ENCODE results near the gene GID8. TPM values are rescaled to one million over a fixed set of nuclear protein-coding genes. Genes with fewer than 3 reads are reported as not detected.

The GID8 gene
- total RNA-seq, 2 experiments from 2014 or later: 39.2 to 42.2 TPM

- no peak for TF ChIP-seq CTCF (IDR thresholded peaks at IDR 0.05)
- POLR2A ChIA-PET: interaction anchor here (1.5 kb wide), 1 partner anchor 8 kb away, joined by 5 read pairs; no protein-coding TSS in a partner anchor
- no peak for ATAC-seq
- no peak for DNase-seq
- CTCF ChIA-PET: interaction anchor here (0.6 to 2.6 kb wide), 7 partner anchors 10 to 86 kb away, joined by 3 to 14 read pairs (median 4); no protein-coding TSS in a partner anchor
- Mint-ChIP-seq H3K9me3 (no peaks in the 10 kb centered on the region), H3K27ac (no peak overlapping the region), H3K4me1 (ENCODE audit: low read depth) (peaks cover 24% of the 10 kb centered on the region), H3K27me3 (no peaks in the 10 kb centered on the region), H3K4me3 (no peak overlapping the region), H3K36me3 (ENCODE audit: low read depth) (peaks cover 57% of the 10 kb centered on the region)
- intact Hi-C loops (cut with micrococcal nuclease): no loop called here
Observed at GRCh38 chr20:62889871-62890270, 48.1 kb upstream of the GID8 start.

DNA sequence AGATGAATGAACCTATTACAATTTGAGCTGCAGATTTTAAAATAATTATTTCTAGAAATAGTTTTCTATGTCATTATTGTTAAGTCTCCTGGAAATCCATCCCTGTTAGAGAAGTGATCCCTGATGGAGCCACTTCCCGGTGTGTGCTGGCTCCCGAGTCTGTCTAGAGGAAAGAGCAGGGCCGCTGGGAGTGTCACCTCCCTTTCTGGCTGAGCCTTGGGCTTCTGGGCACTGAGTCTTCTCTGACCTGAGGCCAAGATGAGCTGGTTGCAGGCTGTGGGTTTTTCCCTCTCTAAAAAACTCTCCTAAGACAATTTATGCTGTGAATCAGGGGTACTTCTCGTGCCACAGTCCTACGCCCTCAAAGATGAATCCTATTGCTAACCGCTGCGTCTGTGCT is 47.5 kb upstream of the GID8 start:
- Mint-ChIP-seq H3K4me1 (ENCODE audit: low read depth) (peaks cover 24% of the 10 kb centered on the region), H3K36me3 (ENCODE audit: low read depth) (peaks cover 60% of the 10 kb centered on the region), H3K27me3 (no peaks in the 10 kb centered on the region), H3K4me3 (no peak overlapping the region), H3K9me3 (no peaks in the 10 kb centered on the region), H3K27ac (peak overlapping the region; percentile 50)
- ATAC-seq (no peak), DNase-seq (no peak)
- TF ChIP-seq CTCF (IDR thresholded peaks at IDR 0.05): no peak
- POLR2A ChIA-PET: no interaction called here
- intact Hi-C loops (cut with micrococcal nuclease): no loop called here
- CTCF ChIA-PET: interaction anchor here (1.2 to 2.6 kb wide), 2 partner anchors 17 to 19 kb away, joined by 4 to 14 read pairs; no protein-coding TSS in a partner anchor

- peak; percentile 37 for ATAC-seq
- peaks cover 24% of the 10 kb centered on the region for H3K4me1 Mint-ChIP-seq (ENCODE audit: low read depth)
- CTCF ChIA-PET: interaction anchor here (1.2 to 2.6 kb wide), 2 partner anchors 16 to 18 kb away, joined by 4 to 14 read pairs; no protein-coding TSS in a partner anchor
Observed at GRCh38 chr20:62891111-62891510, 46.8 kb upstream of the GID8 start.

DNA sequence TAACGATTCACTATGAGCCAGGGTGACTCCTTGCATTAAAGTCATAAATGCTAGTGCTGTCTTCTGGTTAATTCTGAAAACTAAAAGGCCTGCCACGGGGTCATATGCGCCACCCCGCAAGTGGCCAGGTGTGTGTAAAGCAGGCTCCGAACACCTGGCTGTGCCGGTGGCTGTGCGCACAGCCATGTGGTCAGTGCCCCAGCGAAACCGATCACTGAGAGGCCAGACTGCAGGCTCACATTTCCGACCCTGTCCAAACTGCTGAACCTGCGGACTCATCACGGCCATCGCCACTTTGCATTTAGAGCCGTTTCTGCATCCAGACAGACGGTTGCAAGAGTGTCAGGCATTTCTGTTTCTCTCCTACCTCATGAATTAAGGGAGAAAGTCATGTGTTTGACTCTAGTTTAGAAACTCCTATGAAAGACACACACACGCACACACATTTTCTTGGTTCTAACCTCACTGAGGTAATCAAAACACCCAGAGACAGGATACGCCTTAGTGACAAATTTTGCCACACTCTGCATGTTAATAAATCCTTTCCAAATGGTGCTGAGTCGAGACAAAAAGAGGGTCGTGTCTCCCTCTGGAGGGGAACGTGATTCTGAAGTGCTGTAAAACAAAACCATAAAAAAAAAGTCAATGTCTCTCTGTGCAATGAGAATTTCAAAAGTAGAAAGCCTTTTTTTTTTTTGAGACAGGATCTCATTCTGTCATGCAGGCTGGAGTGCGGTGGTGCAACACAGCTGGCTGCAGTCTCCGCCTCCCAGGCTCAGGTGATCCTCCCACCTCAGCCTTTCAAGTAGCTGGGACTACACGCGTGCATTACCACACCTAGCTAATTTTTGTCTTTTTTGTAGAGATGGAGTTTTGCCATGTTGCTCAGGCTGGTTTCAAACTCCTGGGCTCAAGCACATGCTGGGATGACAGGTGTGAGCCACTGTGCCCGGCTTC is 45.3 kb upstream of the GID8 start:
- no peak for TF ChIP-seq CTCF (IDR thresholded peaks at IDR 0.05)

More at GRCh38 chr20:62891111-62891510, 46.8 kb upstream of the GID8 start:
- intact Hi-C loops (cut with micrococcal nuclease): no loop called here
- no peaks in the 10 kb centered on the region for H3K27me3 Mint-ChIP-seq
- DNase-seq: peak; percentile 31
- POLR2A ChIA-PET: no interaction called here
- peak overlapping the region; percentile 50 for H3K27ac Mint-ChIP-seq
- TF ChIP-seq CTCF (IDR thresholded peaks at IDR 0.05): no peak
- H3K4me3 Mint-ChIP-seq: no peak overlapping the region
- H3K9me3 Mint-ChIP-seq: no peaks in the 10 kb centered on the region
- peaks cover 64% of the 10 kb centered on the region for H3K36me3 Mint-ChIP-seq (ENCODE audit: low read depth)

More for the DNA sequence above, 45.3 kb upstream of the GID8 start:
- H3K9me3 Mint-ChIP-seq: no peaks in the 10 kb centered on the region
- peak overlapping the region; percentile 10 for H3K27ac Mint-ChIP-seq
- no peak overlapping the region for H3K4me3 Mint-ChIP-seq
- peak; percentile 59 for DNase-seq
- no peaks in the 10 kb centered on the region for H3K27me3 Mint-ChIP-seq
- peaks cover 24% of the 10 kb centered on the region for H3K4me1 Mint-ChIP-seq (ENCODE audit: low read depth)
- intact Hi-C loops (cut with micrococcal nuclease): no loop called here
- CTCF ChIA-PET: interaction anchor here (1.0 to 3.6 kb wide), 3 partner anchors 15 to 70 kb away, joined by 3 to 16 read pairs (median 4); no protein-coding TSS in a partner anchor
- peak; percentile 68 for ATAC-seq
- POLR2A ChIA-PET: interaction anchor here (1.2 to 1.9 kb wide), 2 partner anchors 11 to 45 kb away, joined by 4 read pairs; partner anchors contain the start of gene GID8
- H3K36me3 Mint-ChIP-seq (ENCODE audit: low read depth): peaks cover 65% of the 10 kb centered on the region
